Left forelimb (tissue), 1 donor: ENCODE data around the gene SPDYE16.
"Not testable (repeated sequence)": the region's sequence is repeated elsewhere in the genome, so short reads cannot be mapped to it uniquely, and the experiment has no call there.

Experiments used
- DNase-seq: peaks from one replicate; pipeline ENCODE4 v3.0.0-alpha.2; 2018; ENCODE audit warnings: low spot score

SPDYE16 gene

DNA sequence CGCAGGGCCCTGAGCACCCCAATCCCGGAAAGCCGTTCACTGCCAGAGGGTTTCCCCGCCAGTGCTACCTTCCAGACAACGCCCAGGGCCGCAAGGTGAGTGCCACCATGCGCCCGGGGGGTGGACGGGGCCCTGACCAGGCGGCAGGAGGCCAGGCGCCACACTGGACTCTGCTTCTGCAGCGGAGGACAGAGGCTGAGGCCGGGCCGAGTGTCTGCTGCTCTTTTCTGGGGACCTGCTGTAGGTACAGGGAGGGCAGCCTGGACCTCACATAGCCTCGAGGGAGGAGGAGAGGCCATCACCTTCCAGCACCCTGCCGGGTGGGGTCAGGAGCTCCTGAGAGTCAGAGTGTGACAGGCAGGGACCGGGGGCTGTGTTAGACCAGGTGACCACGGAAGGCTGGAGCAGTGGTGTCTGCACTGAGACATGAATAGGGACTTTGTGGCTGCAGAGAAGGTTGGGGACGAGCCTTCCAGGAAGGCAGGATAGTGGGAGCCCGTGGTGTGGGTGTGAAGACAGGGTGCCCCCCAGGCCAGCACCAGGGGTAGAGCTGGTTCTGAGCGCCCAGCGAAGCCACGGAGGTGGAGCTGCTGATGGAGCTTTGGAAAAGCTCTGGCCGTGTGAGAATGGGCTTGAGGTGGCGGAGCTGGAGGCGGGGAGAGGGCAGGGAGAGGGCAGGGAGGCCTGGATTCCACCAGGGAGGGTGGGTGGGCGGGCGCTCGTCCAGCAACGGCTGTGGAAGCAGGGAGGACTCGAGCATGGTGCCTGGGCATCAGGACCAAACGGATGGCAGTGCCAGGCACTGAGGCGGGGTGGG is 38.5 kb downstream of the SPDYE16 start:
- DNase-seq, result not testable (repeated sequence)

- DNase-seq, result not testable (repeated sequence)
Observed at GRCh38 chr7:76503244-76503643, 39.9 kb downstream of the SPDYE16 start.

DNA sequence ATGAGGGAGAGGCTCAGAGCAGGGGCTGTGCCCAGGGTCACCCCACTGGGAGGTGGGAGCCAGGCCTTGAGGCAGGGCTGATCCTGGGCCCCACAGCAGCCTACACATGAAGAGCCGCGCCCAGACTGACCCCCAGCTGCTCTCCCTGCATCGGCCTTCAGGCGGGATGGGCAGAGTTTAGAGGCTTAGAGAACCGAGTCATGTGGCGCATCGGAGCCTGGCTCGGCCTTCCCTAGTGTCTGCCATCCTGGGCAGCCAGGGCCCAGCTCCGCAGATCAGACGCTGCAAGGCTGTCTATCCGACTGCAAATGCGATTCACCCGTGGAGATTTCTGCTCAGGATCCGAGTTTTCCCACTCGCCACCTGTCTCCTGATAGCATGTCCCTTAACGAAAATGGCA is 40.3 kb downstream of the SPDYE16 start:
- DNase-seq, result not testable (repeated sequence)

DNA sequence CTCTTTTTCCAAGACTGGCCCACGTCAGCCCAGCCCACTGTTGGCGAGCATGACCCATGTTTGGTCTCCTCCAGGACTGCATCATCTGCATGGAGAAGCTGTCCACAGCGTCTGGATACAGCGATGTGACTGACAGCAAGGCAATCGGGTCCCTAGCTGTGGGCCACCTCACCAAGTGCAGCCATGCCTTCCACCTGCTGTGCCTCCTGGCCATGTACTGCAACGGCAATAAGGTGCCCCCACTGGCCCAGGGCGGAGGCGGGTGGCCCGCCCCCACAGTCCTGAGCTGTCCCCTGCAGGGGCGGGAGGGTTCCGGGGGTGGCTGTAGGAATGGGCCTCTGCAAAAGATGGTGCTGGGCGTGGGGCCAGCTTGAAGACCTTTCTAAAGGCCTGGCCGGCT is 40.9 kb downstream of the SPDYE16 start:
- not testable (repeated sequence) for DNase-seq

DNA sequence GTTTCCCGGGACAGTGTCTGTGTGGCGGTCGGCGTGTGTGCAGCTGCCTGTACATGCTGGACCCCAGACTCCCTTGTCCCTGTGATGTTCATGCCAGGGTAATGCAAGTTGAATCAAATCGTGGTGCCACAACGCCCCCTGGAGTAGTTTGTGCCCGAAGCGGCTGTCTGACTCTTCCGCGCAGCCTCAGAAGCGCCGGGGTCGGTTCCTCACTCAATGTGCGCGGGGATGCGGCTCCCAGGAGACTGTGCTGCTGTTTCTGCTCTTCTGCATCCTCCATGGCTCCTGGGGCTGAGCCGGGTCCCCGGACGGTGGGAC is 43.2 kb downstream of the SPDYE16 start:
- not testable (repeated sequence) for DNase-seq

- DNase-seq, result not testable (repeated sequence)
Observed at GRCh38 chr7:76499201-76499923, 43.7 kb downstream of the SPDYE16 start.

DNA sequence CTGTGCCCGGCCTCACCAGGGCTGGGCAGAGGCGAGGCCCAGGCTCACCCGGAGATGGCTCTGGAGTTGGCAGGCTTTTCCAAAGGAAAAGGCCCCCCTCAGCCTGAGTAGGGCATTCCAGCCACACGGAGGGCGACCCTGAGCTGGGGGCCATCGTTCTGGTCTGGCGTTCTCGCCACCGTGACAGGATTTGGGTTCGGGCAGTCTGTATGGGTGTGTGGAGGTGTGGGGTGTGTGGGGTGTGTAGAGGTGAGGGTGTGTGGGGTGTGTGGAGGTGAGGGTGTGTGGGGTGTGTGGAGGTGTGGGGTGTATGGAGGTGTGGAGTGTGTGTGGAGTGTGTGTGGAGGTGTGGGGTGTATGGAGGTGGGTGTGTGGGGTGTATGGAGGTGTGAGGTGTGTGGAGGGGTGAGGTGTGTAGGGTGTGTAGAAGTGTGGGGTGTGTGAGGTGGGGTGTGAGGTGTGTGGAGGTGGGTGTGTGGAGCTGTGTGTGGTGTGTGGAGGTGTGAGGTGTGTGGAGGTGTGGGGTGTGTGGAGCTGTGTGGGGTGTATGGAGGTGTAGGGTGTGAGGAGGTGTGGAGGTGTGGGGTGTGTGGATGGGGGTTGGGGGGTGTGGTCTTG is 44.4 kb downstream of the SPDYE16 start:
- DNase-seq, result not testable (repeated sequence)

DNA sequence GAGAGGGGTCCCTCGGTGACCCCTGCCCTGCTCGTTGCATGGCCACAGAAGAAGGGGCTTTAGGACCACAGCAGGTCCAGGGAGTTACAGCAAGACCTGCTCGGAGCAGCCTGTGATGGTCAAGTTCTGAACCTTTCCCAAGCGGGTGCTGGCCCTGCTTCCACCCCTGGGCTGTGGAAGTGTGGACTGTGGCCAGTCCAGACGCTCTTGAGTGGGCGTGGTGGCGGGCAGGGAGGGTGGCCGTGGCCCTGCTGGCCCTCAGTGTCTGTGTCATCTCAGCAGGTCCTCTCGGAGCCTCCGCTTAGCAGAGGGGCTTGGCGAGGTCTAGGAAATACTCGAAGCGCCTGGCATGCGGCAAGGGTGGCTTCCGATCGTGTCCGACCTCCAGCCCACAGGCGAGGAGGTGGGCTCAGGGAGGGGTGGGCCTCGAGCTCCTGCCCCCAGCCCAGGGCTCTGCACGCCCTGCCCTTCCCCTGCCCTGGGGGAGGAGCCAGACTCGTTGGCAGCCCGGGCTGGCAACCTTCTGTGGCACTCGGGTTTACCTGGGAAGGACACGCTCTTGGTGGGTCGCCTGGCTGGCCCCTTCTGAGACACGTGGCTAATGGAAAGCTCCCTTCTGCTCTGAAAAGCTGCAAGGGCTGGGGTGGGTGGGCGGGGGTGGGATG is 45.0 kb downstream of the SPDYE16 start:
- DNase-seq, result not testable (repeated sequence)

DNA sequence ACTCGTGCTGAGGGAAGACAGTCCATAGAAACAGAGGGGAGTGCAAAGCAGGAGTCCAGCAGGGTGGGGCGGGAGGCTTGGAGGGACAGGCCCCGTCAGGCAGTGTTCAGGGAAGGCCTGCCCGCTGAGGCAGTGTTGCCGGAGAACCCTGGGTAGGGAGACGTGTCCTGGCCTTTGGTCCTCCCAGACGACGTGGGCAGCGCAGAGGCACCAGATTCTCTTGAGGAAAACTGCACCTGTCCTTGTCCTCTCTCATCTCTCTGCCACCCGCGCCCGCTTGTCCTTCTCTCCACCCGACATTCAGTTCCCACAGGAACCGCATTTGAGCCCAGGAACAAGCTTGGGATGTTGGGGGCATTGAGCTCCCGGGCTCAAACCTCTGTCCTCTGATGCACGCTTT is 47.4 kb downstream of the SPDYE16 start:
- not testable (repeated sequence) for DNase-seq

DNA sequence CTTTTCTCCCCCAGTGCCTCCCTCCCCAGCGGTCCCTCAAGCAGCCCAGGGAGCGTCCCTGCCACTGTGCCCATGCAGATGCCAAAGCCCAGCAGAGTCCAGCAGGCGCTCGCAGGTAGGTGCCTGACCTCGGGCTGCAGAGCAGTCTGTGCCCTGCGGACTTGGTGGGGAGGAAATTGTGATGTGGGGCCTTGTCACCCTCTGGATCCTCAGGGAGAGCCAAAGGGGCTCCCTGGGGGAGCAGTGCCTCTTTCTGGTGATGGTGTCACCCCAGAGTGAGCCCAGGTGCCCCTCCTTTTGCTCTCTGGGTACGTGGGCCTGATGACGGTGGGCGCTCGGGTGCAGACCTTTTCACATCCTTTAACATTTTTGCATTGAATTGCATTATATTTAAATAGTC is 51.0 kb downstream of the SPDYE16 start:
- DNase-seq, result not testable (repeated sequence)

- not testable (repeated sequence) for DNase-seq
Observed at GRCh38 chr7:76487969-76488368, 55.1 kb downstream of the SPDYE16 start.

DNA sequence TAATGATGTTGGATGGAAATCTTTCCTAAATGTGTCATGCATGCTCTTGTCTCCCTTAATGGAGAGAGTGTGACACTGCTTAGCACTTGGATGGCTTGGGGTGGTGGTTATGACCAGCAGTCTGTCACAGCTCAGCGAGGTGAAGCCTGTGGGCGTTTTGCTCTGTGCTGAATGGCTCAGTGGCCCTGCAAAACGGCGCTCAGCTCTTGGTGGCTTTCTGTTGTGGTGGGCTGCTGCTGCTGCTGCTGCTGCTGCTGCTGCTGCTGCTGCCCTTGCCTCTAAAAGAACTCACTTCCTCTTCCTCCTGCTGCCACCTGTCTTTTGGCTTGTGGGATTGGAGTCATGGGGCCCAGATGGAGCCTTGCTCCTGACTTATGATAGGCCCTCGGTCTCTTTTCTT is 56.5 kb downstream of the SPDYE16 start:
- DNase-seq, result not testable (repeated sequence)

DNA sequence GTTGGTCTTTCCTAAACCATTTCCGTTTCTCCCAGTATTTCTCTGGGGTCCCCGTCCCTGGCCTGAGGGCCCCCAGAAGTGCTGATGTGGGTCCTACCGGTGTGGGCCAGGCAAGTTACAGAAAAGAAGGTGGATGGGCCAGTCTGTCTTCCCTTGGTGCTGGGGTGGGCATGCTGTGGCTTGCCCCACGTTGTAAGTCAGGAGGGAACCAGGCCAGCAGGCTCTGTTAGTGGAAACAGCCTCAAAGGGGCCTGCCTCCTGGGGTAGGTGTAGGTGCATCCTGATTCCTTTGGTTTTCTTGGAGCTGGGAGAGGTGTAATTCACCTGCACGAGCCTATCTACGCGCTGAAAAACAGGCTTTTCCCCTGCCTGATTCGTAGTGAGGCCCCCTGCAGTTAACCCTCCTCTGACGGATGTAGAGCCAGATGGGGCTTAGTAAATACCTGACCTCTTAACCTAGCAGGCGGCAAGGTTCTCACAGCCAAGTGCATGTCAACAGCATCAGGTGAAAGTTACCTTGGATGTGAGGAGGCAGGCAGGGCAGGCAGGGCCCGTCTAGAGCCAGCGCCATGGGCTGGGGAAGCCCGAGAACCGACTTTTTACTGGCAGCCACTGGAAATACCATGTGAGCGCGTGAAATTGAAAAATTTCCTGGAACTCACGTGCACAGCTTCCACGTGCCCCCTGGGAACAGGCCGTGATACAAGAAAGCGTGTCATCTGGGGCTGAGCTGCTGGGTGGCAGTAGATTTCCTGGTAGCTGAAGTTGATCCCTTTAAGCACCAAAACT is 57.1 kb downstream of the SPDYE16 start:
- DNase-seq, result not testable (repeated sequence)

DNA sequence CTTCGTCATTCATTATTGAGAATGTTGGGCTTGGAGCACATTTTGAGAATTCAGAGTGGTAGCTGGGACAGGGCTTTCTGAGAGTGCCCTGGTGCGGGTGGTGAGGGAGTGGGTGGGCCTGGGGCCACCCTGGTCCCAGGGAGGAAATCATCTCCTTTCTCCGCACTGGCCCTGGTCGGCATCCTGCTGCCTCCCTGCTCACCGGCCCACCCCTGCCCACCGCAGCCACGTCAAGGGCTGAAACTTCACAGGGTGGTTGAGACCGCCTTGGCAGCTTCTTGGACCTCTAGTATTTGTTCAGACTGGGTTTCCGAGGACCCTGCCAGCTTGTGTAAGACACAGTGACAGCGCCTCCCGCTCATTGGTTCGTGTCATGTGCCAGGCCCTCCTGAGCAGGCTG is 58.6 kb downstream of the SPDYE16 start:
- DNase-seq, result not testable (repeated sequence)

GRCh38 chr7:76483081-76483480 is 60.0 kb downstream of the SPDYE16 start:
- not testable (repeated sequence) for DNase-seq

DNA sequence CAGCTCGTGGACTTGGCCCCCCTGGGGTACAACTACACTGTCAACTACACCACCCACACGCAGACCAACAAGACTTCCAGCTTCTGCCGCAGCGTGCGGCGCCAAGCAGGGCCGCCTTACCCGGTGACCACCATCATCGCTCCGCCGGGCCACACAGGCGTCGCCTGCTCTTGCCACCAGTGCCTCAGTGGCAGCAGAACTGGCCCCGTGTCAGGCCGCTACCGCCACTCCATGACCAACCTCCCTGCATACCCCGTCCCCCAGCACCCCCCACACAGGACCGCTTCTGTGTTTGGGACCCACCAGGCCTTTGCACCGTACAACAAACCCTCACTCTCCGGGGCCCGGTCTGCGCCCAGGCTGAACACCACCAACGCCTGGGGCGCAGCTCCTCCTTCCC is 60.4 kb downstream of the SPDYE16 start:
- DNase-seq, result not testable (repeated sequence)
